OCI-LY7 (cell line): Measurements from ENCODE around the gene BAIAP2L1. TPM values are rescaled to one million over a fixed set of nuclear protein-coding genes. Genes with fewer than 3 reads are reported as not detected.

ENCODE experiments used
- BruUV-seq: library from RNA; stranded (reverse); fragments of 400-500 nt; replicated peaks from 2 replicates; lab custom pipeline; 2021; lab: Mats Ljungman, UMichigan
- CTCF ChIA-PET: fragments of 300-600 bp; sonication (Branson Sonifier 250); formaldehyde crosslinking; loops from one replicate; lab custom pipeline; 2022; ENCODE audit warnings: antibody characterized with exemption; ENCODE audit not compliant: unreplicated experiment; lab: Charles Lee
- POLR2A ChIA-PET: fragments of 300-600 bp; sonication (Branson Sonifier 250); formaldehyde crosslinking; loops from one replicate; lab custom pipeline; 2022; ENCODE audit warnings: antibody characterized with exemption; lab: Charles Lee
- DNase-seq: peaks from one replicate; pipeline ENCODE4 v3.0.0-alpha.2; 2015; ENCODE audit warnings: low spot score
- H2AFZ ChIP-seq: fragments of 200-600 bp; sonication (generic), shearing (Covaris generic); 2 replicates; pipeline ENCODE4 v1.6.1; 2014; ENCODE audit warnings: mild to moderate bottlenecking, antibody characterized with exemption, low read length, moderate library complexity
- H3K27ac ChIP-seq: fragments of 200-600 bp; sonication (generic); 2 replicates; pipeline ENCODE4 v1.5.1; 2014; ENCODE audit warnings: mixed run types, low read depth, mild to moderate bottlenecking, moderate library complexity, low read length, inconsistent platforms; ENCODE audit not compliant: poor library complexity, severe bottlenecking
- H3K36me3 ChIP-seq: fragments of 200-600 bp; sonication (generic); 2 replicates; pipeline ENCODE4 v1.6.1; 2014; ENCODE audit warnings: mild to moderate bottlenecking, antibody characterized with exemption, low read length, moderate library complexity, mixed read lengths; ENCODE audit not compliant: insufficient read depth
- H3K4me1 ChIP-seq: fragments of 200-600 bp; sonication (generic); 2 replicates; pipeline ENCODE4 v1.5.1; 2014; ENCODE audit warnings: mild to moderate bottlenecking, low read length; ENCODE audit not compliant: insufficient read depth, poor library complexity, severe bottlenecking
- H3K4me2 ChIP-seq: fragments of 200-600 bp; sonication (generic); 2 replicates; pipeline ENCODE4 v1.6.1; 2014; ENCODE audit warnings: mild to moderate bottlenecking, low read length
- H3K4me3 ChIP-seq: fragments of 200-600 bp; sonication (generic); 2 replicates; pipeline ENCODE4 v1.5.1; 2014; ENCODE audit warnings: mild to moderate bottlenecking, low read depth, low read length; ENCODE audit not compliant: poor library complexity, severe bottlenecking
- H3K79me2 ChIP-seq: fragments of 200-600 bp; sonication (generic); 2 replicates; pipeline ENCODE4 v1.6.1; 2016; ENCODE audit warnings: low read depth, mild to moderate bottlenecking, low read length, moderate library complexity, mixed read lengths; ENCODE audit not compliant: insufficient read depth
- H3K9me2 ChIP-seq: fragments of 200-600 bp; sonication (generic); 2 replicates; pipeline ENCODE4 v1.6.1; 2016; ENCODE audit warnings: mild to moderate bottlenecking, low read length, mixed read lengths; ENCODE audit not compliant: insufficient read depth
- H3K9me3 ChIP-seq: fragments of 200-600 bp; sonication (generic); 2 replicates; pipeline ENCODE4 v1.6.1; 2014; ENCODE audit warnings: mild to moderate bottlenecking, mixed run types, low read length, mixed read lengths
- H4K20me1 ChIP-seq: fragments of 200-600 bp; sonication (generic); 2 replicates; pipeline ENCODE4 v1.6.1; 2014; ENCODE audit warnings: mild to moderate bottlenecking, antibody characterized with exemption, low read length, moderate library complexity, mixed read lengths; ENCODE audit not compliant: insufficient read depth
- EZH2phosphoT487 ChIP-seq: fragments of 200-600 bp; sonication (generic); IDR thresholded peaks from 2 replicates; pipeline ENCODE4 v1.6.1; 2018; ENCODE audit warnings: low read depth, borderline replicate concordance, mild to moderate bottlenecking, mixed run types, antibody characterized with exemption, low read length, moderate library complexity, mixed read lengths
- intact Hi-C: fragments of 100-400 bp; cut with micrococcal nuclease; formaldehyde crosslinking; loops from one replicate; pipeline ENCODE4 v1.10.0; 2022; ENCODE audit not compliant: unreplicated experiment
- total RNA-seq, 2 experiments: library from RNA; depleted of rRNA in 1 of 2; stranded (reverse); fragments of >200 nt in 1 of 2; shearing (Covaris generic) in 1 of 2; gene quantifications; 2 replicates each; pipeline ENCODE4 v1.2.3, GENCODE V29; 2014 to 2022
- TF ChIP-seq, protein P1 (sequence below): fragments of 200-600 bp; sonication (generic); conservative IDR thresholded peaks from 2 replicates; pipeline ENCODE4 v1.5.1; 2014; ENCODE audit warnings: mild to moderate bottlenecking, antibody characterized with exemption, low read length, moderate library complexity, mixed read lengths

The BAIAP2L1 gene
- total RNA-seq, 2 experiments from 2014 or later = not detected

DNA sequence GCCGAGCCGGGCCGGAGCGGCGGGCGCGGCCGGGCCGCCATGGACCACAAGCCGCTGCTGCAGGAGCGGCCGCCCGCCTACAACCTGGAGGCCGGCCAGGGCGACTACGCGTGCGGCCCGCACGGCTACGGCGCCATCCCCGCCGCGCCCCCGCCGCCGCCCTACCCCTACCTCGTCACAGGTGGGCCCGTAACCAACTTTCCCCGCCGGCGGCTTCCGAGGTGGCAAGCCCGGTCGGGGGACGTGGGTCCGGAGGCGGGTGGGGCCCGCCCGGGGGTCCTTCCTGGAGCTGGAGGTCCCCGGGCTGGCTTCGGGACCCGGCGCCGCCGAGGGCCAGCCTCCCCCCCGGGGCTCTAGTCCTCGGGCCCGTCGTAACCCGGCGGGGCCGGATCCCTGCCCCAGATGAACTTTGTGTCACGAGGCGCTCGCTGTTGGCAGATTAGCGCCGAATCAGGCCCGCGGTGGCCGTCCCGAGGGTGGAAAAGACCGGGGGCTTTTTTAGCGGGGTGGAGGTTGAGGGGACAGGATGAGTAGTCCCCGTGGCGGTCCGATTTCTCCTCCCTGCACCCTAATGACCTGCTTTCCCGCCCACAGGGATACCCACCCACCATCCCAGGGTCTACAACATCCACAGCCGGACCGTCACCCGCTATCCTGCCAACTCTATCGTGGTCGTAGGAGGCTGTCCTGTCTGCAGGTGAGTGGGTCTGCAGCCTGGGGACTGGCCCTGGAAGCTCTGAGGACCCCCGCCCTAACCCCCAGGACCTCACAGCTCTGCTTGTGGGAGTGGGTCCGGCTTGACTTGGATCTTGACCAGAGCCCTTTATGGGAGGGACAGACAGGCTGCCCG, 118.9 kb downstream of the BAIAP2L1 start:
- POLR2A ChIA-PET = interaction anchor here (0.7 kb wide), 1 partner anchor 358 kb away, joined by 3 read pairs; no protein-coding TSS in a partner anchor
- intact Hi-C loops = loop anchor here (1.0 to 5.0 kb wide), 2 partner anchors 31 to 175 kb away; partner anchors contain the start of gene LMTK2
- Histone ChIP-seq H3K79me2 (no peaks in the 10 kb centered on the region), H3K9me2 (no peaks in the 10 kb centered on the region), H3K27ac (no peak overlapping the region), H3K36me3 (no peaks in the 10 kb centered on the region), H3K4me1 (peaks cover 21% of the 10 kb centered on the region), H3K4me3 (peak overlapping the region; percentile 77), H2AFZ (peak overlapping the region; percentile 28), H3K9me3 (no peaks in the 10 kb centered on the region), H4K20me1 (no peaks in the 10 kb centered on the region; the same call in 1 of the 2 replicates), H3K4me2 (peak overlapping the region; percentile 93)
- CTCF ChIA-PET = no interaction called here
- no TSS peak for BruUV-seq
- DNase-seq = peak; percentile 35
- TF ChIP-seq EZH2phosphoT487 = no peak
- TF ChIP-seq, protein P1, sequence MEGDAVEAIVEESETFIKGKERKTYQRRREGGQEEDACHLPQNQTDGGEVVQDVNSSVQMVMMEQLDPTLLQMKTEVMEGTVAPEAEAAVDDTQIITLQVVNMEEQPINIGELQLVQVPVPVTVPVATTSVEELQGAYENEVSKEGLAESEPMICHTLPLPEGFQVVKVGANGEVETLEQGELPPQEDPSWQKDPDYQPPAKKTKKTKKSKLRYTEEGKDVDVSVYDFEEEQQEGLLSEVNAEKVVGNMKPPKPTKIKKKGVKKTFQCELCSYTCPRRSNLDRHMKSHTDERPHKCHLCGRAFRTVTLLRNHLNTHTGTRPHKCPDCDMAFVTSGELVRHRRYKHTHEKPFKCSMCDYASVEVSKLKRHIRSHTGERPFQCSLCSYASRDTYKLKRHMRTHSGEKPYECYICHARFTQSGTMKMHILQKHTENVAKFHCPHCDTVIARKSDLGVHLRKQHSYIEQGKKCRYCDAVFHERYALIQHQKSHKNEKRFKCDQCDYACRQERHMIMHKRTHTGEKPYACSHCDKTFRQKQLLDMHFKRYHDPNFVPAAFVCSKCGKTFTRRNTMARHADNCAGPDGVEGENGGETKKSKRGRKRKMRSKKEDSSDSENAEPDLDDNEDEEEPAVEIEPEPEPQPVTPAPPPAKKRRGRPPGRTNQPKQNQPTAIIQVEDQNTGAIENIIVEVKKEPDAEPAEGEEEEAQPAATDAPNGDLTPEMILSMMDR = no peak

- intact Hi-C loops = loop anchor here (1.0 to 5.0 kb wide), 2 partner anchors 30 to 174 kb away; partner anchors contain the start of gene LMTK2
- Histone ChIP-seq H3K9me2 (no peaks in the 10 kb centered on the region), H4K20me1 (no peaks in the 10 kb centered on the region; the same call in 1 of the 2 replicates), H3K4me1 (peaks cover 21% of the 10 kb centered on the region), H2AFZ (peak within 1 kb of the TSS; percentile 98), H3K4me2 (peak within 1 kb of the TSS; percentile 100), H3K27ac (peak within 1 kb of the TSS; percentile 57), H3K9me3 (no peaks in the 10 kb centered on the region), H3K36me3 (no peaks in the 10 kb centered on the region), H3K4me3 (peak within 1 kb of the TSS; percentile 77), H3K79me2 (no peaks in the 10 kb centered on the region)
- peak; percentile 93 for DNase-seq
- CTCF ChIA-PET = no interaction called here
- TF ChIP-seq, protein P1 = no peak
- no peak for TF ChIP-seq EZH2phosphoT487
- POLR2A ChIA-PET = interaction anchor here (0.6 to 1.0 kb wide), 6 partner anchors 13 to 1675 kb away, joined by 3 to 5 read pairs (median 3); no protein-coding TSS in a partner anchor
- no TSS peak for BruUV-seq
Measured at GRCh38 chr7:98280791-98281756, 119.8 kb downstream of the BAIAP2L1 start, which contains the start of gene BRI3. Gene BRI3 (plus strand): TSS chr7:98281686. CDS start chr7:98281796, 110 bp downstream.
